Anterior cingulate cortex (tissue), 58 donors: ENCODE data around the gene CUL4A.
A peak's percentile ranks its signal among the peaks of the same experiment; 100 is the strongest.
"Not testable (repeated sequence)": the region's sequence is repeated elsewhere in the genome, so short reads cannot be mapped to it uniquely, and the experiment has no call there.

Source experiments
- DNase-seq, 58 donors: peaks; one replicate each; lab custom pipeline; 2025; lab: John Stamatoyannopoulos, UW

CUL4A gene

DNA sequence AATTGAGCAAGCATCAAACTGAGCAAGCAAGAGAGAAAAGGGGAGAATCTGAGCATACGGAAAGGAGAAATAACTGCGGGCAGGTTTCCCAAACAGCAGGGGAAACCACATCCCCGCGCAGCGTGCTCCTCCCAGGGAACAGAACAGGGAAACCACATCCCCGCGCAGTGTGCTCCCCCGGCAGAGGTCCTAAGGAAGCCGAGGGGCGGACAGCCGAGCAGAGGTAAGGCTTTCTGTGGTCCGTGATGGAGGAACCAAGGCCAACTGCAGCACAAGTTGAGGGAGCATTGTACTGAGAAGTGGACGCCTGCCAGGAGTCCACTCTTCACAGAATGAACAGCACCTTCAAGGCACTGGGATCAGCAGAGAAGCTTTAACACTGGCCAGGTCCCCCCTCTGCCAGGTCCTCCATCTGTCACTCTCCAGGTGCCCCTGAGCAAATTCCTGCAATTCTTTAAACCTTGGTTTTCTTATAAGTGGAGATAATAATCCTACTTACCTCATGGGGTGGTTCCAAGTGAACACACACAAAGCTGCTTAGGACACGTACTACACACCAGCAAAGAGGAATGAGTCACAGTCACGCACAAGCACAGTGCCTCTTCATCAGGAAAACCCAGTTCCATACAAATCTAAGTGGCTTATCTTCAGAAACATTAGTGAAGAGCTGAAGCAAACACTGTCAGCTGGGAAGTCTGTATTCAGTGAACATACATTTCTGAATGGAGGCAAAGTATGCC, 64.6 kb downstream of the CUL4A start:
- DNase-seq: peak in 2 of 58 donors; percentile 2 to 27

DNA sequence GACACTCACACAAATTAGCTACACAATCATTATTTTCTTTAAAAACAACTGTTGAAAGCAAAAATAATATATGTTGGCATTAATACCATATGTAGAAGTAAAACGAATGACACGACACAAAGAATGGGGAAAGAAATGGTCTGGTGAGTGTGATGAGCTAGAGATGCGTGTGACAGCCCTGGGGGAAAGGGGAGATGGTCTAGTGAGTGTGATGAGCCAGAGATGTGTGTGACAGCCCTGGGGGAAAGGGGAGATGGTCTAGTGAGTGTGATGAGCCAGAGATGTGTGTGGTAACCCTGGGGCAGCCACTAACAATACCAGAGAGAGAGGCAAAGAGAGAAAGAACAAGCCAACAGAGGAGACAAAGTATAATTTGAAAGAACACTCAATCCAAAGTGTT, 65.3 kb downstream of the CUL4A start:
- DNase-seq: no peak

DNA sequence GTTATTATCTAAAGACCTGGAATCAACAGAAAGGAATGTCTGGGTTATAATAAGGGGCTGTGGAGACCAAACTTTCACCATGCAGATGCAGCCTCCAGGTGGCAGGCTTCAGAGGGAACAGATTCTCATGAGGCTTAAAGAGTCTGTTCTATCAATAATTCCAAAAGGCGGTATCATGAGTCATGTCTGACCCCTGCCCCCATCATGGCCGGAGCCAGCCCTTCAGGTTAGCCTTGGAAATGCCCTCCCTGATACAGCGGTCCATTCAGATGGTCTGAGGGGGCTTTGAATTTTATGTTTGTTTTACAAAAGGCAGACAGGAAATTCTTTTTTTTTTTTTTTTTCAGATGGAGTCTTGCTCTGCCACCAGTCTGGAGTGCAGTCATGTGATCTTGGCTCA, 66.0 kb downstream of the CUL4A start:
- DNase-seq: peak in 5 of 58 donors; percentile 11 to 29 (median 15)

DNA sequence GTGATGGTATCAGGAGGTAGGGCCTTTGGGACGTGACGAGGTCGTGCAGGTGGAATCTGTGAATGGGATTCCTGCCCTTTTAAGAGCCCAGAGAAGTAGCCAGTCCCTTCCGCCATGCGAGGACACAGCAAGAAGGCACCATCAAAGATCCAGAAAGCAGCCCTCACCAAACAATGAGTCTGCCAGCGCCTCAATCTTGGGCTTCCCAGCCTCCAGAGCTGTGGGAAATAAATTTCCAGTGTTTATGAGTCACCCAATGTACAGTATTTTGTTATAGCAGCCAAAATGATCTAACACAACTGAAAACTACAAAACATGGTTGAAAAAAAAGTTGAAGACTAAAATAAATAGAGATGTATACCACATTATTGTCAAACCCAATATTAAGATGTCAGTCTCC, 70.7 kb downstream of the CUL4A start:
- no peak for DNase-seq

GRCh38 chr13:113283904-113284303, 74.5 kb downstream of the CUL4A start:
- no peak for DNase-seq

- no peak for DNase-seq
These were observed 79.5 kb downstream of the CUL4A start for GRCh38 chr13:113288880-113289279.

DNA sequence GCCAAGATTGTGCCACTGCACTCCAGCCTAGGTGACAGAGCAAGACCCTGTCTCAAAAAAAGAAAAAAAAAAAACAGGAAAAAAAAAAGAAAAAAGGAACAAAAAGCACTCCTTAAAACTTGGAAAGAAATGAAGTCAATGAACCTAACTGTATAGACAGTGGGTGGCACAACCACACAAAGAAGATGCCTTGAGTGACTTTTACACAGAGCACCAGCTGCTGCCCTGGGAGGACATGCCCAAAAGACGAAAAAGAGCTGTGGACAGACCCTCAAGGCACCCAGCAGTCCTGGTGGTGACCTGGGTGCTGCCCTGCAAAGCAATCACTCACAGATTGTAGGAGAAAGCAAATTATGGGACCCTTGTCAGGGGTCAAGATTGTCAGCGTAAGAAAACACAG, 81.7 kb downstream of the CUL4A start:
- no peak for DNase-seq

DNA sequence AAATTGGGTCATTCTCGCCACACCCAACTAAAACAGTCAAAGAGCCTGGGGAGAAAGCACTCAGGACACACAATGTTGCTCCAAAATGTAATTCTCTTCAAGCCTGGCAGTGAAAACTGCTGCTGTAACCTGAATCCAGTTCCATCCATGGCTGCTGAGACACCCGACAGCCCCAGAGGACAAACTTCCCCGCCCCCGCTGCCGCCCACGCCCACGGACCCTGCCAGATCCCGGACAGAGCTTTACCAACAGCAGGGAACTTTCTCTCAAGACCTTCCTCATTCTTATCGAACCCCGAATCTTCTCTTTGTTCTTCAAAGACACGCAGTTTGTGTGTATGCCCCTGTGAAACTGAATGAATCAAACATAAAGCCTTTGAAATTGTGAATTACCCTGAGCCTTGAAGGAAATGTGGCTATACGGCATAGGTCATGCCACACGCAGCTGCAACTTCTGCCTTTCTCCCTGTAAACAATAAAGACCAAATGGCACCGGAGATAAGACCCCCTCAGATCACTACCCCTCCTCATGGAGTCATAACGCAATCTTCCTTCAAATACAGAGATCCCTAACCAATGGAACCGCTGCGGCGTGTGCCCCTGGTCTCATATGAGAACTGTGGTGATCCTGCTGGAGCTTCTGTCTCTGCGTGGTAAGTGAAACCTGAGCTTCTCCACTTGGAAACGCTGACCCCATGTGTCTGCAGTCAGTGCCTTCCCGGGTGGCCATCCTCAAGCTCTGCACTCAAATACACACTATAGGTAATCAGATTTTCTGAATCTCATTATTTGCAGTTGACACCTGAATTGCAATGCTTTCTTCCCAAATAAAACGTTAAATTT, 82.8 kb downstream of the CUL4A start:
- peak in 2 of 58 donors; percentile 19 to 31 for DNase-seq

DNA sequence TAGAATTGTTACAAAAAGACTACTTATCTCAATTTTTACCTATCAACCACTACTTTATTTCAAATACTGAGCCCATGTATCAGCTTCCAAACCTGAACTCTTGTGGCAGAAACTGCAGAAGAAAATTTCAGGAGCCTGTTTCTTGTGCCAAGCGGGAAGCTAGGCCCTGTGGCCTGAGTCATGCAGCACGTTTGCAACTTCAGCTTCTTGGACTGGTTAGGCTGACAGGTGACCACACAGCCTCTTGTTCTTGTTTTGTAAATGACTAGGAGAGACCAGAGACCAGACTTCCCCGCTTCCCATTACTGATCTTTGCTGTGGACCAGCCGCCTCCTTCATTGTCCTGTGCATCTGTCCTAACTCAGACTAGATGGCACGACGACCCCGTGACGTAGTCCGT, 84.3 kb downstream of the CUL4A start:
- DNase-seq: no peak

GRCh38 chr13:113295776-113296175, 86.4 kb downstream of the CUL4A start:
- no peak for DNase-seq

- peak; percentile 65 to 99 (median 94) for DNase-seq
These were observed 87.5 kb downstream of the CUL4A start, which contains the start of gene LAMP1 for GRCh38 chr13:113296823-113297369. TSS of gene LAMP1 (plus strand) at chr13:113297239. CDS start at chr13:113297435, 196 bp downstream.

DNA sequence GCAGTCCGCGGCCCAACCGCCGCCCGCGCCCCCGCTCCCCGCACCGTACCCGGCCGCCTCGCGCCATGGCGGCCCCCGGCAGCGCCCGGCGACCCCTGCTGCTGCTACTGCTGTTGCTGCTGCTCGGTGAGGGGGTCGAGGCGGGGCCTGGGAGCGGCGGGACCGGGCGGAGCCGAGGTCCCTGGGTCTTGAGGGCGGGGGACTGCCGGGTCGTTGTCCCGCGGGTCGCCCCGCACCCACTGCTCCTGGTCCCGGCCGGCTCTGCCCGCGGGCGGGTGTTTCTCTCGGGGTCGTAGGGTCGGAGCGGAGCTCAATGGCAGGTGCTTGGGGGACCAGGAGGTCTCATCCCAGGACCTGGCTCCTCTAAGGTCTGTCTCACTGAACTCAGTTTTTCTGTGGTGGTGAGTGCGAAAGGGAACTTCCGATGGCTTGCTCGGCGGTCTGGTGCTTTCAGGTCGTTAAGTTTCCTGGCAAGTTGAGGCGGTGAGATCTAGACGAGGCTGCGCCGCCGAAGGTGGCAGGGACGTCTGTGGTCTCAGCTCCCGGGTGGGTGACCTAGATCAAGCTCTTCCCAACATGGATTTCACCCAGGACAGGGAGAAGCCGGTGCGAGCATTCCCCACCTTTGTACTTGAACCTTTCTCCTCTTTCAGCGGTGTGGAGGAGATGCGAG, 88.1 kb downstream of the CUL4A start:
- DNase-seq: peak in 9 of 58 donors; percentile 30 to 60 (median 50)

DNA sequence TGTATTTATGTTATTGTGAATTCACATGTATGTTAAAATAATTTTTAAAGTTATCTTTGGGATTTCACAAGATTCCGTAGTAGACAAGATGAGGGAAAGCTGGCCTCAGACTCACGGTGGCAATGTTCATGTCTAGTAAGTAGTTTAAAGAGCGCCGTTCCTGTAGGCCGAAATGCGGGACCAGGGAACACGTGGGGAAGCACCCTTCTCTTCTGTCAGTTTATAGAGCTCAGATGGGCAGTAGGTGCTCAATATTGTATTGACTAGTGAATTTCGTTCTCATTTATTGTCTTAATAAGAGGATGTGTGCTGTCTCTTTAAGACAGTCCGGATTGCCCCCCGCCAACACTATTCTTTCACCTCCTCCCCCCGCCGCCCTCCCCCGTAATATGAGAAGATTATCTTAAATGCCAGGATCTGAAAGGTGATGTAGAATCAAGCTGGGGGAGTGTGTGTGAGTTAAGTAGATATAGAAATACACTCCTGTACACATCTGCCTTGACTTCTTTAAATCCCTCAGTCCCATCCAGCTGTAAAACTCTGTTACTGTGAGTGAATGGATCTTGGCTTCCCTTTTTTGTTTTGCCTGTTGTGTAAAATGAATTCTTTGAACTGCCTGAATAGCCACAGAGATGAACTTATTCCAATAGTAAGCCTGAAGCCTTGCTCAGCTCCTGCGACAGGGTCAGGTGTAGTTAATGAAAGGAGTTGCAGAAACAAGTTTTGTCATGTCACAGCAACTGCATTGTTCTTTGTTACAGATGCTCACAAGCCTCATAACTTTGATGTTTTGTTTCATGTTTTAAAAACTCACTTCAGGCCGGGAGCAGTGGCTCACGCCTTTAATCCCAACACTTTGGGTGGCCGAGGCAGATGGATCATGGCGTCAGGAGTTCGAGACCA, 88.9 kb downstream of the CUL4A start:
- DNase-seq: no peak

DNA sequence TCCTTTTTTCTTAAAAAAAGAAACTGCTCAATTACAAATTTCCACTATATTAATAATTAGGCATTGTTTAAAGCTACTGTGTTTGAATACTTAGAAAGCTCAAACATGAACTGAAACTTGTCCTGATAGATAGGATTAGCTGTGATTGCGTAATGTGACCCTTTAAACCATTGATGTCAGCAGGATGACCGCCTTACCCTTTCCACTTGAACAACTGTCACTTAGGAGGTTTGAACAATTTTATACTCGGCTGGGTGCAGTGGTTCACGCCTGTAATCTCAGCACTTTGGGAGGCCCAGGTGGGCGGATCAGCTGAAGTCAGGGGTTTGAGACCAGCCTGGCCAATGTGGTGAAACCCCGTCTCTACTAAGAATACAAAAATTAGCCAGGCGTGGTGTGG, 90.5 kb downstream of the CUL4A start:
- no peak for DNase-seq

DNA sequence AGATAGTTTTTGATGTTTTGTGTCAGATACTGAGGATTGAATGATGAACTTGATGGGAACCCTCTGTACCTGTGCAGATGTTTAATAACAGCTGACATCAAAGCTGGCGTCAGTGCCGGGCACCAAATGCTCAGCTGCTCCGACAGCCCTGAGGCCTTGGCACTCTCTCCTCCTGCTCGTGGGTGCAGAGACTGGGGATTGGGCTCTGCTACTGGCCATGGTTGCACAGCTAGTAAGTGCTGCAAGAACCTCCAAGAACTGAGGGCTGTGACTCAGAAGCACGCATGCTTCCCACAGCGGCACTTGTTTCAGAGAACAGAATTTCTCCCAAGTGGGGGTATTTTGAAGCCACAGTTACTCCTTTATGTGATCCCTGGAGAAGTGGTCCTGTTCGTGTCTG, 93.6 kb downstream of the CUL4A start:
- DNase-seq: no peak

DNA sequence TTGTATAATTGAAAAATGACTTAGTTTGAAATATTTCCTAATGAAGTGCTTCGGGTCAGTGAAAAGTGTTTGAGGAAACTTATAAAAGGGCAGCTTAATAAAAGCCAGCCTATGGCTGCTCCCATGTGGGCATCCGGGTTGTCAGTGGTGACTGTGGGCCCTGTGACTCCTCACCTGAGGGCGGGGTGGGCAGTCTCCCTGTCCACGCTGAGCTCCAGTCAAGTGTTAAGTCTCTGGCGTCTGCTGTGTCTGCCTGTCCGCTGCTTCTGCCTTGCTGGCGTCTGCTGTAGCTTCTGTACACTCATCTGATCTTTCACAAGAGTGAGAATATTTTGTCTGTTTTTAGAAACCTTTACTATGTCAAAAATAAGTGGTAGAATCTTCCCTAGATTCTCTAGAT, 94.7 kb downstream of the CUL4A start:
- no peak for DNase-seq

DNA sequence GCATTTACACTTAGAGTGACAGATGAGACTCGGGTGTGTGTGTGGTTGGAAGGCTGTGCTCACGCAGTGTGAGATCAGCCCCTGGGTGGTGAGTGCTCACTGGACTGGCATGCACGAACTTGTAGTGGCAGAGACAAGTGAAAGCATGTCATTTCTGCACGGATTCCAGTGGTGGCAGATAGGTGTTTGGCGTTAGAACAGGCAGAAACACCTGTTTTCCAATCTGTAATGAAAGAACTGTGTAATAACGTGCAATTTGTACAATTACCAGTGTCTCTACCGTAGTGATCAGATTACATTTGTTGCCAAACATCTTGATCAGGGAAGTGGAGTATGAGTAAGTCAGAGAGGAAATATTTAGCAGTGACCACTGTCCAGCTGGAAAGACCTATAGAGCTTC, 95.8 kb downstream of the CUL4A start:
- DNase-seq: no peak

DNA sequence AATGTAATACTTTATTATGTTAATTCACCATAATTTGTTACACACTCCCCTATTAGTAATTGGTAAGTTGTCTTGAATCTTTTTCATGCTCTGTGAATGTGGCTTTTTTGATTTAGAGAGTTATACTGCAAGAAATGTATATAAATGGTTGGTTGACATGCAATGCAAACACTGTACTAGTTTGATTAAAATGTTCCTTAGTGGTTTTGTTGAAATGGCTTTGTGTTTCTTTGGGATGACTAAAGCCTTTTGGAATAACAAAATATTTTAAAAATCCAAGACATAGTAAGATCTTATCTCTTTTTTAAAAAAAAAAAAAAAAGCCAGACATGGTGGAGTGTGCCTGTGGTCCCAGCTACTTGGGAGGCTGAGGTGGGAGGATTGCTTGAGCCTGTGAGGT, 98.1 kb downstream of the CUL4A start:
- no peak for DNase-seq

DNA sequence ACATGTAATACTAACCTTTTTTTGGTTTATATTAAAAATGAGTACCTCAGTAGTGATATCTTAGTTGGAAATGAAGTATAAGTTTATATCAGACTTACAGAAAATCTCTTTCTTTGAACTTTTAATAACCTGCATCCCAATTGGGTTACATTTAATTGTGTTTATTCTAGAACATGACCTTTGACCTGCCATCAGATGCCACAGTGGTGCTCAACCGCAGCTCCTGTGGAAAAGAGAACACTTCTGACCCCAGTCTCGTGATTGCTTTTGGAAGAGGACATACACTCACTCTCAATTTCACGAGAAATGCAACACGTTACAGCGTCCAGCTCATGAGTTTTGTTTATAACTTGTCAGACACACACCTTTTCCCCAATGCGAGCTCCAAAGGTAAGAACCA, 100.1 kb downstream of the CUL4A start:
- DNase-seq: no peak

GRCh38 chr13:113314112-113314511, 104.7 kb downstream of the CUL4A start:
- DNase-seq: not testable (repeated sequence)
